Skeletal muscle tissue (tissue), 4 donors: ENCODE data around the gene OR51E2. TPM values are rescaled to one million over a fixed set of nuclear protein-coding genes. Genes with fewer than 3 reads are reported as not detected.

Source experiments
- H3K27ac ChIP-seq: one replicate; pipeline ENCODE4 v1.7.0; 2013; ENCODE audit warnings: mild to moderate bottlenecking, low read depth, low read length, inconsistent platforms
- H3K27me3 ChIP-seq, 3 donors: one replicate each; pipeline ENCODE4 v1.7.0; 2013; ENCODE audit warnings: low read length in 3 of 3; ENCODE audit not compliant: control insufficient read depth in 3 of 3, insufficient read depth in 3 of 3
- H3K36me3 ChIP-seq, 3 donors: one replicate each; pipeline ENCODE4 v1.7.0; 2013; ENCODE audit warnings: low read length in 3 of 3; ENCODE audit not compliant: control insufficient read depth in 3 of 3, insufficient read depth in 3 of 3
- H3K4me1 ChIP-seq, 3 donors: one replicate each; pipeline ENCODE4 v1.7.0; 2013; ENCODE audit warnings: low read length in 3 of 3, mild to moderate bottlenecking in 3 of 3; ENCODE audit not compliant: control insufficient read depth in 3 of 3, insufficient read depth in 3 of 3
- H3K4me3 ChIP-seq, 3 donors: one replicate each; pipeline ENCODE4 v1.7.0; 2013; ENCODE audit warnings: low read length in 3 of 3
- H3K9ac ChIP-seq, 3 donors: one replicate each; pipeline ENCODE4 v1.7.0; 2013; ENCODE audit warnings: low read length in 3 of 3, mild to moderate bottlenecking in 3 of 3, moderate library complexity in 2 of 3, low read depth in 1 of 3
- H3K9me3 ChIP-seq, 3 donors: one replicate each; pipeline ENCODE4 v1.7.0; 2013; ENCODE audit warnings: low read length in 3 of 3; ENCODE audit not compliant: control insufficient read depth in 3 of 3
- total RNA-seq: library from RNA; depleted of rRNA; stranded (reverse); fragments of >200 nt; gene quantifications from one replicate; pipeline ENCODE4 v1.2.3, GENCODE V29; 2014
- donor health status: Osteomylitis.

The OR51E2 gene
- total RNA-seq, 1 donor from 2014 or later, result 0.52 TPM

DNA sequence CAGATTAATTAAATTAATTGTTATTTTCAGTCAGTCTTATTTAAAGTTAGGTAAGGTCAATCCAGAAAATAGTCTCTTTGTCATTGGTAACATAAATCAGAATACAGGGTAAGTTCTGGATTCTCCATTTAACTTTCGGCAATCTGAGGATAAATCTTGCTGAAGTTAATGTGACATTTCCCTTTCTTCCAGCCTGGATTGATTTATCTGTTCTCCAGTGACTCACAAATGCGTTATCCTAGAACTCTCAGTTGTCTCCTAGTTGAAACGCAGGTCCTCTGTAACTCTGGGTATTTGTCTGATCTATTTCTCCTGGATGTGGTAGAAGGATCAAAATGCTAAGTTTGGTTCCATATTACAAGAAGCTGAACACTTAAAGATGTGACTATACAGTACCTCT is 32.9 kb downstream of the OR51E2 start:
- no peaks in the 10 kb centered on the region for H3K36me3 ChIP-seq
- H3K4me1 ChIP-seq, result no peaks in the 10 kb centered on the region
- H3K27me3 ChIP-seq, result no peaks in the 10 kb centered on the region
- no peak overlapping the region for H3K27ac ChIP-seq
- H3K9ac ChIP-seq, result no peak overlapping the region
- no peak overlapping the region for H3K4me3 ChIP-seq
- no peaks in the 10 kb centered on the region for H3K9me3 ChIP-seq

DNA sequence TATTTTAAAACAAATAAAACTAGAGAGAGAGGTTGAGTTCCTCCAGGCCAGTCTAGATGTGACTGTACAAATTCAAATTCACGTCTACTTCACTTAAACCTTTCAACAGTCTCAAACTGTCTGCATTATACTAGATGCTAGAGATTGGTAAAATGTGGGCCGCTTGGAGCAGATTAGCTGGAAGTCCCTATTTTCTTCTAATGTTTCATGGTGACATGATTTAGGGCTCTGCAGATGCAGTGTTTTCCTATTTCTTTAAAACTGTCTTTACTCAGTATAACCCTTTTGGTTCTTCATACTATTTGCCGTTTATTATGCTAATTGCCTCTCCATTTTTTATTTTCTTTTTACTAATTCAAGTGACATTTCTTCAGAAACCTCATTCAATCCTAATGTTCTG is 33.5 kb downstream of the OR51E2 start:
- no peaks in the 10 kb centered on the region for H3K9me3 ChIP-seq
- no peak overlapping the region for H3K27ac ChIP-seq
- no peak overlapping the region for H3K9ac ChIP-seq
- no peaks in the 10 kb centered on the region for H3K36me3 ChIP-seq
- no peaks in the 10 kb centered on the region for H3K4me1 ChIP-seq
- no peaks in the 10 kb centered on the region for H3K27me3 ChIP-seq
- no peak overlapping the region for H3K4me3 ChIP-seq

DNA sequence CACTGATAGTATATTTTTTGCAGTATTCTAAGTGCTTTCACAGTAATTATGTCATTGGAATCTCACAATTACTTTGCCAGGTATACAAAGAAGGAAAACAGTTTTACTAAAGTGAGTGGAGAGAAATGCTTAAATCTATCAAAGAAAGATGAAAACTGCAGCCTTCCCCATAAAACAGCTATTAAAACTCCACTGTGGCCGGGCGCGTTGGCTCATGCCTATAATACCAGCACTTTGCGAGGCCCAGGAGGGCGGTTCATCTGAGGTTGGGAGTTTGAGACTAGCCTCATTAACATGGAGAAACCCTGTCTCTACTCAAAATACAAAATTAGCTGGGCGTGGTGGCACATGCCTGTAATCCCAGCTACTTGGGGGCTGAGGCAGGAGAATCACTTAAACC is 34.8 kb downstream of the OR51E2 start:
- H3K4me1 ChIP-seq, result no peaks in the 10 kb centered on the region
- H3K4me3 ChIP-seq, result no peak overlapping the region
- no peaks in the 10 kb centered on the region for H3K27me3 ChIP-seq
- H3K9me3 ChIP-seq, result no peaks in the 10 kb centered on the region
- no peaks in the 10 kb centered on the region for H3K36me3 ChIP-seq
- H3K27ac ChIP-seq, result no peak overlapping the region
- H3K9ac ChIP-seq, result no peak overlapping the region

DNA sequence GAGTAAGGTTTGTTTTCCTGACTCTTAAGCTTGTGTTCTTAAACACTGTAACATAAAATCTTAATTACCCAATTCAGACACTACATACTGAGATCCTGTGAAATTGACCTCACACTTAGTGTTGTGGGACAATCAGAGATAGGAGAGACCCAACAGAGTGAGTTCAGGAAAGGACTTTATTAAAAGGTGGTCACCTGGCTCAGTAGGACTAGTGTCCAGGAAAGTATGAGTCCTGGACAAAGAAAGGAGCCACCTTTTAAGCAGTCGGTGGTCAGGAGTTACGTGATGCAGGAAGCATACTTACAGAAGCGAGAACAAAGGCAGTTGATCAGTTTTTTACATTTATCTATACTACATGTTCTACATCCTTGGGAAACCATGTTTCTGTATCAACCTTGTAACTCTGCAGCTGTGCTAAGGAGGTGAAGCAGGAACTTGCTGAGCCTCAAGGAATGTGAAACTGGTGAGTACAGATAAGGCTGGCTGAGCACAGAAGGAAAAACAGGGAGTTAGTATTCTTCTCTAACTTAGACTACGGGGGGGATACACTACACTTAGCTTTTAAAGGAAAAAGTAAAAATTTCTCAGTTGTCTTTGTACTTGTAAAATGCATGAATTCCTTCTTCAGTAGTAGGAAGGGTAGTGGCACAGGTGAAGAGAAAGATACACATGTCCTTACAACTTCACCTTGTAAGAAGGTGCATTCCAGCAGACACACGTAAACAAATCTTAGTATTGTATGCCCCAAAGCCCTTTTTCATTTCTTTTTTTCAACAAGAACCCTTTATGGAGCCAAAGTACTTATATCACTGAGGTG is 38.8 kb downstream of the OR51E2 start:
- Histone ChIP-seq H3K4me3 (no peak overlapping the region), H3K4me1 (no peaks in the 10 kb centered on the region), H3K9ac (no peak overlapping the region), H3K27ac (no peak overlapping the region), H3K9me3 (no peaks in the 10 kb centered on the region), H3K27me3 (no peaks in the 10 kb centered on the region), H3K36me3 (no peaks in the 10 kb centered on the region)

DNA sequence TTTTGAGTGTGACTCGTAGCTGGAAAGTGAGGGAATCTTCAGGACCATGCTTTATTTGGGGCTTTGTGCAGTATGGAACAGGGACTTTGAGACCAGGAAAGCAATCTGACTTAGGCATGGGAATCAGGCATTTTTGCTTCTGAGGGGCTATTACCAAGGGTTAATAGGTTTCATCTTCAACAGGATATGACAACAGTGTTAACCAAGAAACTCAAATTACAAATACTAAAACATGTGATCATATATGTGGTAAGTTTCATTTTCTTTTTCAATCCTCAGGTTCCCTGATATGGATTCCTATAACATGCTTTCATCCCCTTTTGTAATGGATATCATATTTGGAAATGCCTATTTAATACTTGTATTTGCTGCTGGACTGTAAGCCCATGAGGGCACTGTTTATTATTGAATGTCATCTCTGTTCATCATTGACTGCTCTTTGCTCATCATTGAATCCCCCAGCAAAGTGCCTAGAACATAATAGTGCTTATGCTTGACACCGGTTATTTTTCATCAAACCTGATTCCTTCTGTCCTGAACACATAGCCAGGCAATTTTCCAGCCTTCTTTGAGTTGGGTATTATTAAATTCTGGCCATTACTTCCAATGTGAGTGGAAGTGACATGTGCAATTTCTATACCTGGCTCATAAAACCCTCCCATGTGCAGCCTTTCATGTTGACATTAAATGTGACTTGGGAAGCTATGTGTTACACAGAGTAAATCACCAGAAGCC is 42.9 kb downstream of the OR51E2 start:
- H3K27me3 ChIP-seq, result no peaks in the 10 kb centered on the region

DNA sequence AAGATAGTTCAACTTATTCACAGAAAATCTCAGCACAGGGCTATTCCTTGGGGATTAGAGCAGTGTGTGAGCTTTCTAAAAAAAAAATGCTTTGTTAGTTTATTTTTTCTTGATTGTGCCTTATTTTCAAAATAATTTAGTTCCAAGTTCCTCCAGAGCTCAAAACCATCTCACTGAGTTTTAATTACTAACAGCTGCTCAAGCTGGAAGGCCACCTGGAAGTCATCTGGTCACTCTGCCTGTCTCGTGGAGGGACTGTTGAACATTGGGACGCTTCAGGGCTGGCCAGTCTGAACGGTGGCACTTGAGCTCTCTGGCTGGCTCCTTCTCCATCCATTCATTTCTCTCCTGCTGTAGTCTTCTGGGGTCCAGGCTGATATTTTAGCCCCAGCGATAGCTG is 49.9 kb downstream of the OR51E2 start:
- Histone ChIP-seq H3K4me3 (no peak overlapping the region), H3K9me3 (no peaks in the 10 kb centered on the region), H3K9ac (no peak overlapping the region), H3K4me1 (peaks cover 20 to 28% (median 27%) of the 10 kb centered on the region in 3 donors), H3K36me3 (no peaks in the 10 kb centered on the region), H3K27ac (no peak overlapping the region), H3K27me3 (no peaks in the 10 kb centered on the region)

More for the DNA sequence above, 42.9 kb downstream of the OR51E2 start:
- no peaks in the 10 kb centered on the region for H3K36me3 ChIP-seq
- H3K4me1 ChIP-seq, result no peaks in the 10 kb centered on the region
- H3K9me3 ChIP-seq, result no peaks in the 10 kb centered on the region
- no peak overlapping the region for H3K27ac ChIP-seq
- no peak overlapping the region for H3K9ac ChIP-seq
- H3K4me3 ChIP-seq, result no peak overlapping the region

DNA sequence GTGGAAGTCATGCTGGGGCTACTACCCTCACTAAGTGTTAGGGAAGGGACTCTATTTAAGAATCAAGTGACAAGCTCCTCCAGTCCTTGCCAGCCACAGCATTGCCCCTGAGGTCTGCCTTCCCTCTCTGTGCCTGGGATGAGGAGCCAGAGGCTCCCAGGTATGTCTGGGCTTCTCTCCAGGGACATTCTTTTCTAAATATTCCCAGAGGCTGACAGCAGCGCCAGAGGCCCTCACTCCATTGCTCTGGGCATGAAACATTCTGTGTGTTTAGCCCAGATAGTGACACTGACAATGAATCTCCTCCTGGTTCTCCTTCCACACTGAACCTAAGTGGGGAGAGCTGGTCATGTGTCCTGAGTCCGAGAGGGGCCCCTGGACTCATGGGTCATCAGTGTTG is 51.7 kb downstream of the OR51E2 start:
- Histone ChIP-seq H3K9me3 (no peaks in the 10 kb centered on the region), H3K36me3 (no peaks in the 10 kb centered on the region), H3K4me1 (peaks cover 20 to 34% (median 28%) of the 10 kb centered on the region in 3 donors), H3K9ac (no peak overlapping the region), H3K27me3 (no peaks in the 10 kb centered on the region), H3K27ac (peak overlapping the region; percentile 63), H3K4me3 (peak overlapping the region in 1 of 3 donors; percentile 4)

DNA sequence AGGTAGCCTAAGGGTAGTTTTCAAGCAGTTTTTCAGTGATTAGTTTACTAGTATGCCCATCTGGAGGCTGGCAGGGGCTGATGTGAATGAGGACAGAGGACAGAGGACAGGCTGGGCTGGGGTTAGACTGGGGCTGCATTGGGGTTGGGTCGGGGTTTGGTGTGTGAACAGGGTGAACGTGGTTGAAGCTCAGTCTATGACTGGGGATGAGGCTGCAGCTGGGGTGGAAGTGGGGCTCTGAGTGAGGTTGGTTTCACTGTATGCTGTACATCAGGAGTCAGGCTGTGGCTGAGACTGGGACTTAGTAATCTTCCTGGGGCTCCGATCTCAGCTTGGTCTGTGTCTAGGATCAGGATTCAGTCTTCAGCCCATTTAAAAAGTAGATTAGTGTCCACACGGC is 53.4 kb downstream of the OR51E2 start:
- Histone ChIP-seq H3K9ac (peak overlapping the region in 1 of 3 donors; percentile 16), H3K27ac (no peak overlapping the region), H3K4me1 (peaks cover 20 to 34% (median 28%) of the 10 kb centered on the region in 3 donors), H3K9me3 (no peaks in the 10 kb centered on the region), H3K4me3 (peak overlapping the region; percentile 44 to 66 (median 61)), H3K27me3 (no peaks in the 10 kb centered on the region), H3K36me3 (no peaks in the 10 kb centered on the region)

DNA sequence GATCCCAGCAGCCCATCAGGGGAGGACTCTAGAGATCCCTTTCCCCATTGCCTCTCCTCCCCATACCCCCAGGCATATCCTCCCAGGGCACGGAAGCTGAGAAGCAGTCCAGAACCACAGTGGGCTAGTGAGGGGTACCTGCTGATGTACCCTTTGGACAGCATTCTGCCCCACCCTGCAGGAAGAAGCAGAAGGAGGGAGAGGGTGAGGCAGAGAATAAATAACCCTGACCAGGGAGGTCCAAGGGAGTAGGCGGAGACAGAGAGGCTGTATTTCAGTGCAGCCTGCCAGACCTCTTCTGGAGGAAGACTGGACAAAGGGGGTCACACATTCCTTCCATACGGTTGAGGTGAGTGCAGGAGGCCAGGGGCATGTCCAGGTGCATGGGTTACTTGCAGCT is 54.0 kb downstream of the OR51E2 start, which contains the start of gene OR51E1:
Gene OR51E1, plus strand, starts transcription at position 301 of the 400 bp plus-strand sequence. CDS start 8,545 bp downstream, outside the sequence.
- Histone ChIP-seq H3K9me3 (no peaks in the 10 kb centered on the region), H3K36me3 (no peaks in the 10 kb centered on the region), H3K9ac (peak within 1 kb of the TSS in 1 of 3 donors; percentile 63), H3K27ac (peak within 1 kb of the TSS; percentile 19), H3K4me3 (peak within 1 kb of the TSS; percentile 44 to 66 (median 61)), H3K4me1 (peaks cover 20 to 34% (median 28%) of the 10 kb centered on the region in 3 donors), H3K27me3 (no peaks in the 10 kb centered on the region)

DNA sequence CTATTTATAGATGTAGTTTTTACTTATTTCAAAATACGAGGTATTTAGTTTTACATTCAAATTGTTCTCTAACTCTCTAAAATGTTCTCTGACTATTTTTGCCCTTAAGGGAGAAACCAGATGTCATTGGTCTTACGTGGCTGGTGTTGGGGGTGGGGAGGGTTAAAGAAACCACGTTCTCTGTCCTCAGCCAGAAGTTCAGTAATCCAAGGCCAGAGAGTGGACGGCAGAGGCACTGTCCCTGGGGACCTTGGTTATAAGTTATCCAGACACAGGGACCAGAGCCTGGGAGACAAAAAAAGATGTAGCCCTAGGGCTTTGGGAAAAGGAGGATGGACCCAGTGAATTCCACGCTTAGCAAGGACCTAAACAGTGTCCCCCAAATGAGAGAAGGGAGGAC is 54.6 kb downstream of the OR51E2 start:
- H3K4me1 ChIP-seq, result peaks cover 20 to 34% (median 28%) of the 10 kb centered on the region in 3 donors
- no peak overlapping the region for H3K9ac ChIP-seq
- no peaks in the 10 kb centered on the region for H3K9me3 ChIP-seq
- H3K36me3 ChIP-seq, result no peaks in the 10 kb centered on the region
- peak overlapping the region in 1 of 3 donors; percentile 66 for H3K4me3 ChIP-seq
- no peaks in the 10 kb centered on the region for H3K27me3 ChIP-seq
- no peak overlapping the region for H3K27ac ChIP-seq
